ENCODE data around the gene RLF. TPM values are rescaled to one million over a fixed set of nuclear protein-coding genes. Genes with fewer than 3 reads are reported as not detected.
A peak's percentile ranks its signal among the peaks of the same experiment; 100 is the strongest.

The RLF gene
- total RNA-seq, 2 experiments from 2014 or later = 42.7 to 44.8 TPM

- peak overlapping the region; percentile 98 for H3K4me3 ChIP-seq (ENCODE audit: low read length)
- intact Hi-C loops (cut with DNase I, micrococcal nuclease) = loop anchor here in 1 of 2 experiments (5.0 kb wide), 2 partner anchors 154 to 281 kb away; partner anchors contain the start of genes COL9A2 and TRIT1
Measured at GRCh38 chr1:40162753-40163441, 1.7 kb downstream of the RLF start.

GRCh38 chr1:40167317-40167716 lies 6.1 kb downstream of the RLF start:
- no peak overlapping the region for H3K27ac ChIP-seq (ENCODE audit: low read depth in 1 of 2, low read length in 2 of 2)
- Mint-ChIP-seq H3K27ac (no peak overlapping the region), H3K27me3 (no peaks in the 10 kb centered on the region), H3K36me3 (ENCODE audit: low read depth) (peaks cover 9% of the 10 kb centered on the region), H3K9me3 (no peaks in the 10 kb centered on the region), H3K4me3 (peak overlapping the region; percentile 4), H3K4me1 (ENCODE audit: low read depth) (peaks cover 31% of the 10 kb centered on the region)
- peaks cover 25% of the 10 kb centered on the region for H3K4me1 ChIP-seq (ENCODE audit: insufficient read depth, low read length)
- H3K36me3 ChIP-seq (ENCODE audit: insufficient read depth, low read length) = no peaks in the 10 kb centered on the region
- TF ChIP-seq CTCF (IDR thresholded peaks at IDR 0.05) = no peak
- H3K9me3 ChIP-seq (ENCODE audit: control insufficient read depth in 1 of 2, insufficient read depth in 1 of 2, low read length in 2 of 2) = no peaks in the 10 kb centered on the region
- ChIA-PET CTCF (no interaction called here), POLR2A (no interaction called here)
- intact Hi-C loops (cut with DNase I, micrococcal nuclease) = no loop called here
- ATAC-seq (ENCODE audit: poor library complexity) (no peak), DNase-seq (no peak)
- H3K27me3 ChIP-seq (ENCODE audit: control insufficient read depth in 1 of 2, insufficient read depth in 2 of 2, low read length in 2 of 2) = no peaks in the 10 kb centered on the region
- H3K4me3 ChIP-seq (ENCODE audit: low read length) = no peak overlapping the region

More at GRCh38 chr1:40162753-40163441, 1.7 kb downstream of the RLF start:
- Histone ChIP-seq H3K9me3 (ENCODE audit: control insufficient read depth in 1 of 2, insufficient read depth in 1 of 2, low read length in 2 of 2) (no peaks in the 10 kb centered on the region), H3K27ac (ENCODE audit: low read depth in 1 of 2, low read length in 2 of 2) (no peak overlapping the region), H3K27me3 (ENCODE audit: control insufficient read depth in 1 of 2, insufficient read depth in 2 of 2, low read length in 2 of 2) (no peaks in the 10 kb centered on the region), H3K36me3 (ENCODE audit: insufficient read depth, low read length) (no peaks in the 10 kb centered on the region), H3K4me1 (ENCODE audit: insufficient read depth, low read length) (peaks cover 21% of the 10 kb centered on the region)
- H3K4me3 Mint-ChIP-seq = no peak overlapping the region
- H3K27me3 Mint-ChIP-seq = no peaks in the 10 kb centered on the region
- DNase-seq (peak in 1 of 14 experiments; percentile 16), ATAC-seq (ENCODE audit: poor library complexity) (no peak)
- no peaks in the 10 kb centered on the region for H3K9me3 Mint-ChIP-seq
- TF ChIP-seq CTCF (IDR thresholded peaks at IDR 0.05) = no peak
- H3K27ac Mint-ChIP-seq = no peak overlapping the region
- peaks cover 20% of the 10 kb centered on the region for H3K4me1 Mint-ChIP-seq (ENCODE audit: low read depth)
- ChIA-PET CTCF (interaction anchor here (0.7 to 2.4 kb wide), 4 partner anchors 10 to 79 kb away, joined by 4 to 19 read pairs (median 6); no protein-coding TSS in a partner anchor), POLR2A (interaction anchor here (1.0 to 1.7 kb wide), 4 partner anchors 8 to 223 kb away, joined by 3 to 6 read pairs (median 6); partner anchors contain the start of genes SMAP2 and ZMPSTE24)
- H3K36me3 Mint-ChIP-seq (ENCODE audit: low read depth) = peaks cover 9% of the 10 kb centered on the region

- Histone ChIP-seq H3K36me3 (ENCODE audit: insufficient read depth, low read length) (no peaks in the 10 kb centered on the region), H3K4me3 (ENCODE audit: low read length) (no peak overlapping the region), H3K27me3 (ENCODE audit: control insufficient read depth in 1 of 2, insufficient read depth in 2 of 2, low read length in 2 of 2) (no peaks in the 10 kb centered on the region), H3K9me3 (ENCODE audit: control insufficient read depth in 1 of 2, insufficient read depth in 1 of 2, low read length in 2 of 2) (no peaks in the 10 kb centered on the region), H3K27ac (ENCODE audit: low read depth in 1 of 2, low read length in 2 of 2) (no peak overlapping the region), H3K4me1 (ENCODE audit: insufficient read depth, low read length) (peaks cover 39% of the 10 kb centered on the region)
- Mint-ChIP-seq H3K9me3 (no peaks in the 10 kb centered on the region), H3K27ac (no peak overlapping the region), H3K27me3 (no peaks in the 10 kb centered on the region), H3K4me1 (ENCODE audit: low read depth) (peaks cover 61% of the 10 kb centered on the region), H3K4me3 (no peak overlapping the region), H3K36me3 (ENCODE audit: low read depth) (peaks cover 13% of the 10 kb centered on the region)
- DNase-seq (no peak), ATAC-seq (ENCODE audit: poor library complexity) (no peak)
- intact Hi-C loops (cut with DNase I, micrococcal nuclease) = no loop called here
- POLR2A ChIA-PET = no interaction called here
- TF ChIP-seq CTCF (IDR thresholded peaks at IDR 0.05) = no peak
- CTCF ChIA-PET = interaction anchor here (1.3 to 1.6 kb wide), 4 partner anchors 10 to 27 kb away, joined by 3 to 5 read pairs (median 4); no protein-coding TSS in a partner anchor
Measured at GRCh38 chr1:40171036-40171435, 9.8 kb downstream of the RLF start.

All from CD4-positive, alpha-beta T cell (primary cell).